ENCODE results near the gene STAP1.

The STAP1 gene

GRCh38 chr4:67604749-67605148, 46.2 kb downstream of the STAP1 start:
- H3K4me3 ChIP-seq (ENCODE audit: severe bottlenecking) = no peak overlapping the region
- ATAC-seq (ENCODE audit: low read depth) = no peak
- no peak for DNase-seq (ENCODE audit: low spot score)
- TF ChIP-seq, protein P1, sequence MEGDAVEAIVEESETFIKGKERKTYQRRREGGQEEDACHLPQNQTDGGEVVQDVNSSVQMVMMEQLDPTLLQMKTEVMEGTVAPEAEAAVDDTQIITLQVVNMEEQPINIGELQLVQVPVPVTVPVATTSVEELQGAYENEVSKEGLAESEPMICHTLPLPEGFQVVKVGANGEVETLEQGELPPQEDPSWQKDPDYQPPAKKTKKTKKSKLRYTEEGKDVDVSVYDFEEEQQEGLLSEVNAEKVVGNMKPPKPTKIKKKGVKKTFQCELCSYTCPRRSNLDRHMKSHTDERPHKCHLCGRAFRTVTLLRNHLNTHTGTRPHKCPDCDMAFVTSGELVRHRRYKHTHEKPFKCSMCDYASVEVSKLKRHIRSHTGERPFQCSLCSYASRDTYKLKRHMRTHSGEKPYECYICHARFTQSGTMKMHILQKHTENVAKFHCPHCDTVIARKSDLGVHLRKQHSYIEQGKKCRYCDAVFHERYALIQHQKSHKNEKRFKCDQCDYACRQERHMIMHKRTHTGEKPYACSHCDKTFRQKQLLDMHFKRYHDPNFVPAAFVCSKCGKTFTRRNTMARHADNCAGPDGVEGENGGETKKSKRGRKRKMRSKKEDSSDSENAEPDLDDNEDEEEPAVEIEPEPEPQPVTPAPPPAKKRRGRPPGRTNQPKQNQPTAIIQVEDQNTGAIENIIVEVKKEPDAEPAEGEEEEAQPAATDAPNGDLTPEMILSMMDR (IDR thresholded peaks at IDR 0.05; ENCODE audit: poor library complexity, severe bottlenecking) = no peak
- H3K4me1 ChIP-seq (ENCODE audit: insufficient read depth, poor library complexity, severe bottlenecking) = no peaks in the 10 kb centered on the region
- H3K27me3 ChIP-seq (ENCODE audit: insufficient read depth, poor library complexity, severe bottlenecking) = no peaks in the 10 kb centered on the region
- no peaks in the 10 kb centered on the region for H3K9me3 ChIP-seq (ENCODE audit: severe bottlenecking)
- no peaks in the 10 kb centered on the region for H3K36me3 ChIP-seq (ENCODE audit: low read depth)
- no peak overlapping the region for H3K27ac ChIP-seq (ENCODE audit: poor library complexity, severe bottlenecking)

GRCh38 chr4:67608027-67608426, 49.5 kb downstream of the STAP1 start:
- no peaks in the 10 kb centered on the region for H3K9me3 ChIP-seq (ENCODE audit: severe bottlenecking)
- DNase-seq (ENCODE audit: low spot score) = no peak
- ATAC-seq (ENCODE audit: low read depth) = no peak
- no peaks in the 10 kb centered on the region for H3K4me1 ChIP-seq (ENCODE audit: insufficient read depth, poor library complexity, severe bottlenecking)
- no peaks in the 10 kb centered on the region for H3K27me3 ChIP-seq (ENCODE audit: insufficient read depth, poor library complexity, severe bottlenecking)
- peaks cover 8% of the 10 kb centered on the region; the same call in 1 of the 2 replicates for H3K36me3 ChIP-seq (ENCODE audit: low read depth)
- H3K4me3 ChIP-seq (ENCODE audit: severe bottlenecking) = no peak overlapping the region
- H3K27ac ChIP-seq (ENCODE audit: poor library complexity, severe bottlenecking) = no peak overlapping the region
- TF ChIP-seq, protein P1 (IDR thresholded peaks at IDR 0.05; ENCODE audit: poor library complexity, severe bottlenecking) = no peak

DNA sequence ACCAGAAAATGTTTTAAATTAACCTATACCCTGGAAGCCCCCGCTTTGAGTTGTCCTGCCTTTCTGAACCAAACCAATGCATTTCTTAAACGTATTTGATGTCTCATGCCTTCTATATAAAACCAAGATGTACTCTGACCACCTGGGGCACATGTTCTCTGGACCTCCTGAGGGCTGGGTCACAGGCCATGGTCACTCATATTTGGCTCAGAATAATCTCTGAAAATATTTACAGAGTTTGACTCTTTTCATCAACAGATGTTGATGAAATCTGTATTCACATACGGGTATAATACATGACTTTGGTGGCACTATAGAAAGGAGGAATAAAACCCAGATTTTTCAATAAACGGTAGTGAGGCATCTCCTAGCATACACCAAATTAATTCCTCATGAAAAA, 55.7 kb downstream of the STAP1 start:
- H3K4me1 ChIP-seq (ENCODE audit: insufficient read depth, poor library complexity, severe bottlenecking) = peaks cover 7% of the 10 kb centered on the region
- H3K36me3 ChIP-seq (ENCODE audit: low read depth) = peaks cover 50% of the 10 kb centered on the region
- H3K4me3 ChIP-seq (ENCODE audit: severe bottlenecking) = no peak overlapping the region
- DNase-seq (ENCODE audit: low spot score) (no peak), ATAC-seq (ENCODE audit: low read depth) (no peak)
- H3K27ac ChIP-seq (ENCODE audit: poor library complexity, severe bottlenecking) = no peak overlapping the region
- no peaks in the 10 kb centered on the region for H3K9me3 ChIP-seq (ENCODE audit: severe bottlenecking)
- TF ChIP-seq, protein P1 (IDR thresholded peaks at IDR 0.05; ENCODE audit: poor library complexity, severe bottlenecking) = no peak
- H3K27me3 ChIP-seq (ENCODE audit: insufficient read depth, poor library complexity, severe bottlenecking) = no peaks in the 10 kb centered on the region

- no peak for DNase-seq (ENCODE audit: low spot score)
- H3K36me3 ChIP-seq (ENCODE audit: low read depth) = peaks cover 60% of the 10 kb centered on the region
Observed at GRCh38 chr4:67615119-67615518, 56.6 kb downstream of the STAP1 start.

GRCh38 chr4:67616478-67616877, 58.0 kb downstream of the STAP1 start:
- TF ChIP-seq, protein P1 (IDR thresholded peaks at IDR 0.05; ENCODE audit: poor library complexity, severe bottlenecking) = no peak
- H3K27me3 ChIP-seq (ENCODE audit: insufficient read depth, poor library complexity, severe bottlenecking) = no peaks in the 10 kb centered on the region
- H3K9me3 ChIP-seq (ENCODE audit: severe bottlenecking) = no peaks in the 10 kb centered on the region
- no peak overlapping the region for H3K4me3 ChIP-seq (ENCODE audit: severe bottlenecking)
- DNase-seq (ENCODE audit: low spot score) = no peak
- no peak overlapping the region for H3K27ac ChIP-seq (ENCODE audit: poor library complexity, severe bottlenecking)
- no peak for ATAC-seq (ENCODE audit: low read depth)
- H3K4me1 ChIP-seq (ENCODE audit: insufficient read depth, poor library complexity, severe bottlenecking) = peaks cover 7% of the 10 kb centered on the region
- H3K36me3 ChIP-seq (ENCODE audit: low read depth) = peaks cover 65% of the 10 kb centered on the region

More at GRCh38 chr4:67615119-67615518, 56.6 kb downstream of the STAP1 start:
- H3K4me3 ChIP-seq (ENCODE audit: severe bottlenecking) = no peak overlapping the region
- no peak for ATAC-seq (ENCODE audit: low read depth)
- no peak overlapping the region for H3K27ac ChIP-seq (ENCODE audit: poor library complexity, severe bottlenecking)
- H3K9me3 ChIP-seq (ENCODE audit: severe bottlenecking) = no peaks in the 10 kb centered on the region
- H3K27me3 ChIP-seq (ENCODE audit: insufficient read depth, poor library complexity, severe bottlenecking) = no peaks in the 10 kb centered on the region
- H3K4me1 ChIP-seq (ENCODE audit: insufficient read depth, poor library complexity, severe bottlenecking) = peaks cover 7% of the 10 kb centered on the region
- TF ChIP-seq, protein P1 (IDR thresholded peaks at IDR 0.05; ENCODE audit: poor library complexity, severe bottlenecking) = no peak

Measured in RWPE2 (cell line).